Measurements from ENCODE around the gene GALP. TPM values are rescaled to one million over a fixed set of nuclear protein-coding genes. Genes with fewer than 3 reads are reported as not detected.
A peak's percentile ranks its signal among the peaks of the same experiment; 100 is the strongest.

Gene GALP
- total RNA-seq, 1 experiment from 2014 or later: not detected

- no peak within 1 kb of the TSS for H4K8ac ChIP-seq (replicated peaks; ENCODE audit: insufficient read length, low read depth, low read length)
- H2BK5ac ChIP-seq (ENCODE audit: insufficient read length, low read length): peak within 1 kb of the TSS; percentile 97
- peaks cover 13% of the 10 kb centered on the region for H3K23me2 ChIP-seq (ENCODE audit: insufficient read length, low read depth, low read length, poor library complexity, severe bottlenecking)
- Mint-ChIP-seq H3K36me3 (ENCODE audit: insufficient read depth in 1 of 3, low read depth in 3 of 3) (no peaks in the 10 kb centered on the region), H3K27ac (peak within 1 kb of the TSS; percentile 97 to 98 (median 97)), H3K4me3 (peak within 1 kb of the TSS; percentile 79 to 85), H3K27me3 (ENCODE audit: low read depth) (no peaks in the 10 kb centered on the region), H3K4me1 (peaks cover 31% of the 10 kb centered on the region in 2 experiments), H3K9me3 (0 out of 5 replicates have a peak, but pooled peaks cover 0 to 2% of the 10 kb centered on the region in 2 experiments)
- H3K9me3 ChIP-seq (ENCODE audit: control insufficient read depth, low read depth, low read length): no peaks in the 10 kb centered on the region
- H3K4ac ChIP-seq (ENCODE audit: low read depth, low read length): no peak within 1 kb of the TSS
- H3K79me1 ChIP-seq (ENCODE audit: insufficient read depth, low read depth, low read length, poor library complexity, severe bottlenecking): no peaks in the 10 kb centered on the region
- no peak within 1 kb of the TSS for H4K91ac ChIP-seq (ENCODE audit: insufficient read length, low read depth, low read length)
- no peak within 1 kb of the TSS for H2AK5ac ChIP-seq (ENCODE audit: insufficient read length, low read length)
- no peak within 1 kb of the TSS for H2BK20ac ChIP-seq (ENCODE audit: low read depth, low read length, poor library complexity, severe bottlenecking)
- peak within 1 kb of the TSS; percentile 93; the same call in 1 of the 2 replicates for H3K14ac ChIP-seq (ENCODE audit: insufficient read depth, low read length)
- no peak within 1 kb of the TSS for H2BK12ac ChIP-seq (ENCODE audit: insufficient read length, low read depth, low read length)
- H3T11ph ChIP-seq (ENCODE audit: low read length): no peak within 1 kb of the TSS
- H3K27me3 ChIP-seq (ENCODE audit: insufficient read depth, low read length): no peaks in the 10 kb centered on the region
- H3K27ac ChIP-seq (ENCODE audit: insufficient read length, low read depth, low read length): no peak within 1 kb of the TSS
- no peak within 1 kb of the TSS for H3K56ac ChIP-seq (ENCODE audit: insufficient read length, low read depth, low read length)
- peaks cover 7% of the 10 kb centered on the region; the same call in 1 of the 2 replicates for H3K4me1 ChIP-seq (ENCODE audit: insufficient read depth, low read length)
- H3K4me2 ChIP-seq (ENCODE audit: insufficient read depth, insufficient read length, low read length): peak within 1 kb of the TSS; percentile 88
- H2BK120ac ChIP-seq (ENCODE audit: low read depth, low read length, poor library complexity, severe bottlenecking): no peak within 1 kb of the TSS
- peak within 1 kb of the TSS; percentile 79 for H3K18ac ChIP-seq (ENCODE audit: insufficient read length, low read depth, low read length)
- DNase-seq: peak; percentile 99
- peak within 1 kb of the TSS; percentile 68 for H3K9ac ChIP-seq (ENCODE audit: extremely low read depth, insufficient read length, low read length)
- no peak within 1 kb of the TSS for H2AFZ ChIP-seq (ENCODE audit: low read length)
- H4K20me1 ChIP-seq (ENCODE audit: control insufficient read depth, insufficient read depth, insufficient read length): no peaks in the 10 kb centered on the region
- TF ChIP-seq, protein P1, sequence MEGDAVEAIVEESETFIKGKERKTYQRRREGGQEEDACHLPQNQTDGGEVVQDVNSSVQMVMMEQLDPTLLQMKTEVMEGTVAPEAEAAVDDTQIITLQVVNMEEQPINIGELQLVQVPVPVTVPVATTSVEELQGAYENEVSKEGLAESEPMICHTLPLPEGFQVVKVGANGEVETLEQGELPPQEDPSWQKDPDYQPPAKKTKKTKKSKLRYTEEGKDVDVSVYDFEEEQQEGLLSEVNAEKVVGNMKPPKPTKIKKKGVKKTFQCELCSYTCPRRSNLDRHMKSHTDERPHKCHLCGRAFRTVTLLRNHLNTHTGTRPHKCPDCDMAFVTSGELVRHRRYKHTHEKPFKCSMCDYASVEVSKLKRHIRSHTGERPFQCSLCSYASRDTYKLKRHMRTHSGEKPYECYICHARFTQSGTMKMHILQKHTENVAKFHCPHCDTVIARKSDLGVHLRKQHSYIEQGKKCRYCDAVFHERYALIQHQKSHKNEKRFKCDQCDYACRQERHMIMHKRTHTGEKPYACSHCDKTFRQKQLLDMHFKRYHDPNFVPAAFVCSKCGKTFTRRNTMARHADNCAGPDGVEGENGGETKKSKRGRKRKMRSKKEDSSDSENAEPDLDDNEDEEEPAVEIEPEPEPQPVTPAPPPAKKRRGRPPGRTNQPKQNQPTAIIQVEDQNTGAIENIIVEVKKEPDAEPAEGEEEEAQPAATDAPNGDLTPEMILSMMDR (conservative IDR thresholded peaks at IDR 0.05): no peak
- H4K5ac ChIP-seq (ENCODE audit: insufficient read length, low read depth, low read length): no peak within 1 kb of the TSS
- H3K79me2 ChIP-seq (ENCODE audit: insufficient read depth, low read length): peaks cover 4% of the 10 kb centered on the region; the same call in 1 of the 2 replicates
- H3K23ac ChIP-seq (ENCODE audit: insufficient read length, low read depth, low read length): no peak within 1 kb of the TSS
- WGBS (ENCODE audit: extremely low coverage, insufficient read length, low lambda C conversion rate): no CpG with 5 or more reads among the region's 56 CpGs
- H2BK15ac ChIP-seq (ENCODE audit: low read depth, low read length): no peak within 1 kb of the TSS
Measured at GRCh38 chr19:56140583-56141416, 35.0 kb upstream of the GALP start, which contains the start of gene ZNF444. TSS of gene ZNF444 (plus strand) at chr19:56141287. CDS start at chr19:56146912, 5,625 bp downstream.

Data from H9 (cell line).